Adrenal gland (tissue), 5 donors: Measurements from ENCODE around the gene NVL.

ENCODE experiments used
- POLR2A ChIP-seq, 2 donors: fragments of 450-650 bp; IDR thresholded peaks; one replicate each; pipeline ENCODE4 v1.6.1; 2017; ENCODE audit warnings: antibody characterized with exemption in 2 of 2, mild to moderate bottlenecking in 2 of 2, moderate library complexity in 1 of 2
- TF ChIP-seq, protein P1 (sequence below), 6 experiments: fragments of 450-650 bp in 4 of 6; fragments of 200-600 bp in 2 of 6; sonication (generic) in 1 of 6; IDR thresholded peaks; 1 replicate in 5 of 6; 2 replicates in 1 of 6; pipeline versions ENCODE4 v1.5.1 to v1.8.0; 2016 to 2021; ENCODE audit warnings: antibody characterized with exemption in 6 of 6, mild to moderate bottlenecking in 2 of 6, moderate library complexity in 1 of 6
- donor health status: DM: no; HTN: no; CAD: no.

- TF ChIP-seq POLR2A (IDR thresholded peaks at IDR 0.05): no peak
- TF ChIP-seq, protein P1, sequence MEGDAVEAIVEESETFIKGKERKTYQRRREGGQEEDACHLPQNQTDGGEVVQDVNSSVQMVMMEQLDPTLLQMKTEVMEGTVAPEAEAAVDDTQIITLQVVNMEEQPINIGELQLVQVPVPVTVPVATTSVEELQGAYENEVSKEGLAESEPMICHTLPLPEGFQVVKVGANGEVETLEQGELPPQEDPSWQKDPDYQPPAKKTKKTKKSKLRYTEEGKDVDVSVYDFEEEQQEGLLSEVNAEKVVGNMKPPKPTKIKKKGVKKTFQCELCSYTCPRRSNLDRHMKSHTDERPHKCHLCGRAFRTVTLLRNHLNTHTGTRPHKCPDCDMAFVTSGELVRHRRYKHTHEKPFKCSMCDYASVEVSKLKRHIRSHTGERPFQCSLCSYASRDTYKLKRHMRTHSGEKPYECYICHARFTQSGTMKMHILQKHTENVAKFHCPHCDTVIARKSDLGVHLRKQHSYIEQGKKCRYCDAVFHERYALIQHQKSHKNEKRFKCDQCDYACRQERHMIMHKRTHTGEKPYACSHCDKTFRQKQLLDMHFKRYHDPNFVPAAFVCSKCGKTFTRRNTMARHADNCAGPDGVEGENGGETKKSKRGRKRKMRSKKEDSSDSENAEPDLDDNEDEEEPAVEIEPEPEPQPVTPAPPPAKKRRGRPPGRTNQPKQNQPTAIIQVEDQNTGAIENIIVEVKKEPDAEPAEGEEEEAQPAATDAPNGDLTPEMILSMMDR (IDR thresholded peaks at IDR 0.05): no peak
These were observed 133.0 kb downstream of the NVL start for GRCh38 chr1:224196813-224197600.
